Measurements from ENCODE around the gene NCAM2.

- no peak for TF ChIP-seq CTCF (IDR thresholded peaks at IDR 0.05)
- no peak for TF ChIP-seq POLR2A (IDR thresholded peaks at IDR 0.05; ENCODE audit: low read depth)
Measured at GRCh38 chr21:21200103-21200938, 202.1 kb downstream of the NCAM2 start.

All from esophagus muscularis mucosa (tissue), 3 donors.